ENCODE measurements around the gene SLC34A2.

Gene SLC34A2

DNA sequence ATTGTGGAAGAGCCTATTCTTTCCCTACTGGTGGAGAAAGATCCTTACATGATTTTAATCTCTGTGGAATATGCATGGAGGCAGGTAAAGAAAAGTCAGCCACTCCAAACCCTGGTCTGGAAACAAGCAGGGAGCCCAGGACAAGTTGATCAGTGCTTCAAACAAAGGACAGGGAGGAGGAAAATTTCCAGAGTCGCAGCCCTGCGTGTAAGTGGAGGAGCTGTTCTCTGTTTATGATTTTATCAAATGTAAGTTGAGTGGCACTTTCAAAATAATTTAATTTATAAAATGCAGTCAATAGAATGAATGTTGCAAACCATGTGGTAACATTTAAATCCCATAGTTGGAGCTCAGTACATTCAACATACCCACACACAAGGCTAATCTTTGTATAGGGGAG is 57.0 kb downstream of the SLC34A2 start:
- H3K4me3 ChIP-seq (ENCODE audit: control insufficient read depth, low read depth, low read length) = no peak overlapping the region
- no peak for DNase-seq (ENCODE audit: low read depth)
- TF ChIP-seq, protein P1, sequence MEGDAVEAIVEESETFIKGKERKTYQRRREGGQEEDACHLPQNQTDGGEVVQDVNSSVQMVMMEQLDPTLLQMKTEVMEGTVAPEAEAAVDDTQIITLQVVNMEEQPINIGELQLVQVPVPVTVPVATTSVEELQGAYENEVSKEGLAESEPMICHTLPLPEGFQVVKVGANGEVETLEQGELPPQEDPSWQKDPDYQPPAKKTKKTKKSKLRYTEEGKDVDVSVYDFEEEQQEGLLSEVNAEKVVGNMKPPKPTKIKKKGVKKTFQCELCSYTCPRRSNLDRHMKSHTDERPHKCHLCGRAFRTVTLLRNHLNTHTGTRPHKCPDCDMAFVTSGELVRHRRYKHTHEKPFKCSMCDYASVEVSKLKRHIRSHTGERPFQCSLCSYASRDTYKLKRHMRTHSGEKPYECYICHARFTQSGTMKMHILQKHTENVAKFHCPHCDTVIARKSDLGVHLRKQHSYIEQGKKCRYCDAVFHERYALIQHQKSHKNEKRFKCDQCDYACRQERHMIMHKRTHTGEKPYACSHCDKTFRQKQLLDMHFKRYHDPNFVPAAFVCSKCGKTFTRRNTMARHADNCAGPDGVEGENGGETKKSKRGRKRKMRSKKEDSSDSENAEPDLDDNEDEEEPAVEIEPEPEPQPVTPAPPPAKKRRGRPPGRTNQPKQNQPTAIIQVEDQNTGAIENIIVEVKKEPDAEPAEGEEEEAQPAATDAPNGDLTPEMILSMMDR (conservative IDR thresholded peaks at IDR 0.05; ENCODE audit: control insufficient read depth, insufficient read depth, low read depth, low read length) = no peak

DNA sequence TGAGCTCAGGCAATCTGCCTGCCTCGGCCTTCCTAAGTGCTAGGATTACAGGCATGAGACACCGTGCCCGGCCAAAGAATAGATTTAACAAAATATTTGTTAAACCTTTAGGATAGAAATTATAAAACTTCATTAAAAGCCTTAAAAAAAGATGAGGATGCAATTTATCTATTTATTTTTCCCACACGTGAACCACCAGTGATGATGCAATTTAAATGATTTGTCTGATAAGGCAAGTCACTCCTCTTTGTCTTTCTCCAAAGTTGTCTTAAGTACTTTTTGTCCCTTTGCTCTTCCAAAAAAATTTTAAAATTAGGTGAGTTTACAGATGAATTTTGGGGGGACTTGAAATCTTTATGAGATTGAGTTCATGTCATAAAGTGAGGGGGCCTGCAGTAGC is 58.2 kb downstream of the SLC34A2 start:
- no peak overlapping the region for H3K4me3 ChIP-seq (ENCODE audit: control insufficient read depth, low read depth, low read length)
- TF ChIP-seq, protein P1 (conservative IDR thresholded peaks at IDR 0.05; ENCODE audit: control insufficient read depth, insufficient read depth, low read depth, low read length) = no peak

DNA sequence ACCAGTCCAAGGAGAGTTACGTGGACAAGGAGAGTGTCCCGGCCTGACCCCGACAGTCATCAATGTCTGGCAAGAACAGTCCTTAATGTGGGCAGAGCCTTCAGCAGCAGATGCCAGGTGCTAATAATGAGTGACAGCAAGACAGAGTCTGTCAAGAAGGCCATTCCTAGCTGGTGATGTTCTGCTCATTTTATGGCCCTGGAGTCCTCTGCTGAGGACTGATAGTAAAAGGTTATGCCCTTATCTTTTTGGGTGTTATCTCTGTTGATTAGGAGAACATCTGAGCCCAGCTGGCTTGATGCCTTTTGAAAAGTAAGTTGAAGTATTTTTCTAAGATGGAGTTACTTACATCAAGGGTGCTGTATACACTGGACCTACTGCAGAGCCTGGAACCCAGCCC is 67.3 kb downstream of the SLC34A2 start:
- TF ChIP-seq, protein P1 (conservative IDR thresholded peaks at IDR 0.05; ENCODE audit: control insufficient read depth, insufficient read depth, low read depth, low read length) = no peak
- DNase-seq (ENCODE audit: low read depth) = no peak
- no peak overlapping the region for H3K4me3 ChIP-seq (ENCODE audit: control insufficient read depth, low read depth, low read length)

More for the DNA sequence above, 58.2 kb downstream of the SLC34A2 start:
- no peak for DNase-seq (ENCODE audit: low read depth)

DNA sequence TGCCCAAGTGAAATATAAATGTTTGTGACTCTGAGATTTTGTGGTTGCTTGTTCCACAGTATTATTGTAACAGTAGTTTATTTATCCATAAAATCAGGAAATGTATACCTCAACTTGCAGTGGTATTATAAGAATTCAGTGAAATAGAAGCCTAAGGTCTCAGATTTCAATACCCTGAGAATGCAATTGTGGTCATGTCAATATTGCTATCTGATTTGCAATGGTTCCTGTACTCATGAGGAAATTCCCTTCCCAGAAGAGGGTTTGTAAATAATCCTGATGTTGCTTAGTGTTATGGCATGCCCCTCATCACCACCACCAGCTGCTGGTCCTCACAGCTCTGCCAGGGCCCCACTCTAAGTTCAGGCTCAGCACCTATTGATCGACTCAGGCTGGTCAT is 67.8 kb downstream of the SLC34A2 start:
- no peak overlapping the region for H3K4me3 ChIP-seq (ENCODE audit: control insufficient read depth, low read depth, low read length)
- DNase-seq (ENCODE audit: low read depth) = no peak
- TF ChIP-seq, protein P1 (conservative IDR thresholded peaks at IDR 0.05; ENCODE audit: control insufficient read depth, insufficient read depth, low read depth, low read length) = no peak

DNA sequence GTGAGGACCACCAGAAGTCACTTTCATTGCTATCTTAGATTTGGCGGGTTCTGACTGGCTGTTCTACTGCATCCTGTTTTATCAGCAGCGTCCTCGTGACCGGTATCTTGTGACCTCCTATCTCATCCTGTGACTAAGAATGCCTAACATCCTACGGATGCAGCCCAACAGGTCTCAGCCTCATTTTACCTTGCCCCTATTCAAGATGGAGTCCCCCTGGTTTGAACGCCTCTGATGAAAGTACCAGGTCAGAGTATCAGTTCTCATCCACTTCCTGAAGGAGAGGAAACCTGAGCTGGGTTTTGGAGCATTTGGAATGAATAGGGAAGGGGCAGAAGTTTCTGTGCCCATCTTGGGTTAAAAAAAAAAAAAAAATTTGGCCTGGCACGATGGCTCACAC is 70.2 kb downstream of the SLC34A2 start:
- TF ChIP-seq, protein P1 (conservative IDR thresholded peaks at IDR 0.05; ENCODE audit: control insufficient read depth, insufficient read depth, low read depth, low read length) = no peak
- no peak for DNase-seq (ENCODE audit: low read depth)
- H3K4me3 ChIP-seq (ENCODE audit: control insufficient read depth, low read depth, low read length) = no peak overlapping the region

DNA sequence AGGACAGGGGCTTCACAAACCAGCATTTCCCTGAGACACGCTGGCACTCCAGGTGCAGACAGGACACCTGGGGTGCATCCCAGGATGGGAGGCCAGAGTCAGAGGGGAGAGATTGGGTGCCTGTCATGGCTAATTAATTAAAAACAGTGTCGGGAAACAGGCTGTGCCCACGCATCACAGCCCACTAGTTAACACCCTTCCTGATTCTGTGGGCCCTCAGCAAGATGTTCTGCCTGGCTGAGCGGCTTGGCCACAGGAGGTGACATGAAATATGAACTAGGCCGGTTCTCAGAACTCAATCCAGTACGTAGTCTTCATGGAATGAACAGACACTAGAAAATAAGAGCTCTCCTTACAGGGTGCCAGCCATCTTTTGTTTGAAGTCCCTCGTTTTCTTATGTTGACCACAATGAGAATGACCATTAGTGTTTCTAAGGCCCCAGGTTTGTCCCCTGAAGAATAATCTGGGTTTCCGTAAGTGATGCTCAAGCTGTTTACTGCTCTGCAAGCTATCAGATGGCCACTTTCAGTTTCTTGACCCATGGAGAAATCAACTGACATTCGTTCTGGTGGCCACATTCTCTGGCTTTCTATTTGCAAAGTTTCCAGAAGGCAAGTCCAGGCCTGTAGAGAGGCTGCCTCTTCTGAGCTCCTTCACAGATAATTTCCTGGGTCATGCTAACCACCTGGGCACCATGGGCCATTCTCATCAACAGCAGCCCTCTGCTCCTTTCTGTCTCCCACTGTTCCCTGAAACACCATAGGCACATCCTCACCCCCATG is 72.3 kb downstream of the SLC34A2 start:
- TF ChIP-seq, protein P1 (conservative IDR thresholded peaks at IDR 0.05; ENCODE audit: control insufficient read depth, insufficient read depth, low read depth, low read length) = no peak
- DNase-seq (ENCODE audit: low read depth) = no peak
- H3K4me3 ChIP-seq (ENCODE audit: control insufficient read depth, low read depth, low read length) = no peak overlapping the region

Measured in fibroblast of mammary gland (primary cell).